Measurements from ENCODE around the gene CYSLTR2. TPM values are rescaled to one million over a fixed set of nuclear protein-coding genes. Genes with fewer than 3 reads are reported as not detected.

CYSLTR2 gene
- total RNA-seq, 1 donor from 2014 or later, result 7.6 TPM

GRCh38 chr13:48737689-48738088, 84.0 kb downstream of the CYSLTR2 start:
- H3K36me3 ChIP-seq, result no peaks in the 10 kb centered on the region
- TF ChIP-seq CTCF (IDR thresholded peaks at IDR 0.05; ENCODE audit: borderline replicate concordance), result no peak
- no peaks in the 10 kb centered on the region for H3K27me3 ChIP-seq (ENCODE audit: low read depth)
- H3K4me3 ChIP-seq, result no peak overlapping the region
- no peak for DNase-seq
- no peak overlapping the region for H3K27ac ChIP-seq (replicated peaks)
- intact Hi-C loops (cut with micrococcal nuclease), result no loop called here
- H3K9me3 ChIP-seq (replicated peaks), result no peaks in the 10 kb centered on the region
- H3K4me1 ChIP-seq, result peaks cover 23% of the 10 kb centered on the region

- H3K4me1 ChIP-seq, result peaks cover 23% of the 10 kb centered on the region
- H3K4me3 ChIP-seq, result no peak overlapping the region
- no peak for TF ChIP-seq CTCF (IDR thresholded peaks at IDR 0.05; ENCODE audit: borderline replicate concordance)
- H3K9me3 ChIP-seq (replicated peaks), result no peaks in the 10 kb centered on the region
- no peaks in the 10 kb centered on the region for H3K36me3 ChIP-seq
- peak overlapping the region; percentile 0 for H3K27ac ChIP-seq (replicated peaks)
- H3K27me3 ChIP-seq (ENCODE audit: low read depth), result no peaks in the 10 kb centered on the region
- intact Hi-C loops (cut with micrococcal nuclease), result no loop called here
- DNase-seq, result no peak
These were observed 84.6 kb downstream of the CYSLTR2 start for GRCh38 chr13:48738311-48738710.

GRCh38 chr13:48739386-48739964, 85.7 kb downstream of the CYSLTR2 start:
- intact Hi-C loops (cut with micrococcal nuclease), result no loop called here
- Histone ChIP-seq H3K36me3 (no peaks in the 10 kb centered on the region), H3K4me3 (no peak overlapping the region), H3K4me1 (peaks cover 23% of the 10 kb centered on the region), H3K27ac (replicated peaks) (peak overlapping the region; percentile 14), H3K27me3 (ENCODE audit: low read depth) (no peaks in the 10 kb centered on the region), H3K9me3 (replicated peaks) (no peaks in the 10 kb centered on the region)
- no peak for DNase-seq
- no peak for TF ChIP-seq CTCF (IDR thresholded peaks at IDR 0.05; ENCODE audit: borderline replicate concordance)

- H3K27ac ChIP-seq (replicated peaks), result no peak overlapping the region
- H3K4me1 ChIP-seq, result peaks cover 23% of the 10 kb centered on the region
- DNase-seq, result no peak
- TF ChIP-seq CTCF (IDR thresholded peaks at IDR 0.05; ENCODE audit: borderline replicate concordance), result no peak
- H3K27me3 ChIP-seq (ENCODE audit: low read depth), result no peaks in the 10 kb centered on the region
- no peaks in the 10 kb centered on the region for H3K9me3 ChIP-seq (replicated peaks)
- intact Hi-C loops (cut with micrococcal nuclease), result no loop called here
- no peaks in the 10 kb centered on the region for H3K36me3 ChIP-seq
- no peak overlapping the region for H3K4me3 ChIP-seq
These were observed 87.6 kb downstream of the CYSLTR2 start for GRCh38 chr13:48741377-48741776.

GRCh38 chr13:48746821-48747220, 93.1 kb downstream of the CYSLTR2 start:
- Histone ChIP-seq H3K4me3 (no peak overlapping the region), H3K4me1 (peaks cover 29% of the 10 kb centered on the region), H3K27ac (replicated peaks) (peak overlapping the region; percentile 87), H3K27me3 (ENCODE audit: low read depth) (no peaks in the 10 kb centered on the region), H3K36me3 (no peaks in the 10 kb centered on the region), H3K9me3 (replicated peaks) (no peaks in the 10 kb centered on the region)
- intact Hi-C loops (cut with micrococcal nuclease), result no loop called here
- no peak for TF ChIP-seq CTCF (IDR thresholded peaks at IDR 0.05; ENCODE audit: borderline replicate concordance)
- DNase-seq, result no peak

Measured in left ventricle myocardium inferior (tissue), 1 donor.